Body of pancreas (tissue), 4 donors: ENCODE measurements around the gene COL4A6. TPM values are rescaled to one million over a fixed set of nuclear protein-coding genes. Genes with fewer than 3 reads are reported as not detected.

ENCODE experiments used
- ATAC-seq: fragments of 150-250 bp; one replicate; pipeline ENCODE4 v1.9.1; 2016
- DNase-seq, 4 donors: peaks; one replicate each; pipeline ENCODE4 v3.0.0-alpha.2; 2019
- H3K27ac ChIP-seq, 4 donors: fragments of 200-600 bp; sonication (generic); 1 replicate in 3 of 4; 2 replicates in 1 of 4; pipeline versions ENCODE4 v1.5.1 to v1.6.1; 2016 to 2019; ENCODE audit warnings: mild to moderate bottlenecking in 1 of 4, mixed read lengths in 1 of 4, moderate library complexity in 1 of 4
- H3K27me3 ChIP-seq, 2 donors: fragments of 200-600 bp; sonication (generic); one replicate each; pipeline ENCODE4 v1.6.0; 2016; ENCODE audit warnings: mild to moderate bottlenecking in 1 of 2
- H3K36me3 ChIP-seq, 2 donors: fragments of 200-600 bp; sonication (generic); replicated peaks in 1 of 2; 2 replicates each; pipeline ENCODE4 v1.5.1; 2016; ENCODE audit warnings: low read depth in 2 of 2; ENCODE audit not compliant: insufficient read depth in 1 of 2
- H3K4me1 ChIP-seq: fragments of 200-600 bp; sonication (generic); one replicate; pipeline ENCODE4 v1.6.0; 2016
- H3K4me3 ChIP-seq, 2 donors: fragments of 200-600 bp; sonication (generic); 1 replicate in 1 of 2; 2 replicates in 1 of 2; pipeline ENCODE4 v1.5.1; 2016 to 2019
- H3K9me3 ChIP-seq, 3 donors: fragments of 200-600 bp; sonication (generic); 1 replicate in 2 of 3; 2 replicates in 1 of 3; pipeline ENCODE4 v1.5.1; 2016
- CTCF ChIP-seq, 7 experiments: fragments of 450-650 bp in 4 of 7; fragments of 200-600 bp in 3 of 7; sonication (generic) in 3 of 7; IDR thresholded peaks; one replicate each; pipeline ENCODE4 v1.5.1; 2016 to 2019; ENCODE audit warnings: antibody characterized with exemption in 7 of 7
- POLR2A ChIP-seq, 3 donors: fragments of 450-650 bp; IDR thresholded peaks; one replicate each; pipeline ENCODE4 v1.6.1; 2016; ENCODE audit warnings: antibody characterized with exemption in 3 of 3, mild to moderate bottlenecking in 2 of 3
- WGBS, 2 donors: methylation state at CpG; one replicate each; pipeline ENCODE4 v1.1.5; 2017; 5-methylcytosine and 5-hydroxymethylcytosine counted together
- intact Hi-C: fragments of 100-400 bp; cut with DNase I; formaldehyde crosslinking; loops from one replicate; pipeline ENCODE4 v1.15.1; 2023
- total RNA-seq, 2 donors: library from RNA; depleted of rRNA; stranded (reverse); fragments of >200 nt; gene quantifications; one replicate each; pipeline ENCODE4 v1.1.0, GENCODE V29; 2016

COL4A6 gene
- total RNA-seq, 2 donors from 2014 or later = under 0.01 to 0.52 TPM

GRCh38 chrX:108304757-108305156, 133.5 kb downstream of the COL4A6 start:
- WGBS, 2 donors = 42 to 51% methylated on average over 2 of the region's 2 CpGs

GRCh38 chrX:108304210-108304609, 134.0 kb downstream of the COL4A6 start:
- DNase-seq = no peak
- TF ChIP-seq CTCF (IDR thresholded peaks at IDR 0.05) (peak in 3 of 7 experiments; percentile 18 to 41 (median 24)), POLR2A (IDR thresholded peaks at IDR 0.05) (no peak)

More at GRCh38 chrX:108304757-108305156, 133.5 kb downstream of the COL4A6 start:
- Histone ChIP-seq H3K4me1 (no peaks in the 10 kb centered on the region), H3K36me3 (no peaks in the 10 kb centered on the region), H3K9me3 (no peaks in the 10 kb centered on the region), H3K27ac (no peak overlapping the region), H3K27me3 (no peaks in the 10 kb centered on the region), H3K4me3 (no peak overlapping the region)
- ATAC-seq (no peak), DNase-seq (no peak)
- TF ChIP-seq POLR2A (IDR thresholded peaks at IDR 0.05) (no peak), CTCF (IDR thresholded peaks at IDR 0.05) (no peak)
- intact Hi-C loops = no loop called here

GRCh38 chrX:108303682-108304081, 134.5 kb downstream of the COL4A6 start:
- H3K27ac ChIP-seq = no peak overlapping the region
- ATAC-seq (no peak), DNase-seq (no peak)
- no peak overlapping the region for H3K4me3 ChIP-seq
- H3K36me3 ChIP-seq = no peaks in the 10 kb centered on the region
- no peaks in the 10 kb centered on the region for H3K4me1 ChIP-seq
- no peak for TF ChIP-seq POLR2A (IDR thresholded peaks at IDR 0.05)
- TF ChIP-seq CTCF (IDR thresholded peaks at IDR 0.05) = no peak
- H3K9me3 ChIP-seq = no peaks in the 10 kb centered on the region
- WGBS, 2 donors = 55 to 76% methylated on average over 2 of the region's 2 CpGs
- H3K27me3 ChIP-seq = no peaks in the 10 kb centered on the region
- intact Hi-C loops = no loop called here

More at GRCh38 chrX:108304210-108304609, 134.0 kb downstream of the COL4A6 start:
- ATAC-seq = no peak
- WGBS, 2 donors = 3 to 5% methylated on average over 5 of the region's 5 CpGs
- H3K27me3 ChIP-seq = no peaks in the 10 kb centered on the region
- no peaks in the 10 kb centered on the region for H3K4me1 ChIP-seq
- H3K27ac ChIP-seq = no peak overlapping the region
- no peaks in the 10 kb centered on the region for H3K36me3 ChIP-seq
- no peaks in the 10 kb centered on the region for H3K9me3 ChIP-seq
- intact Hi-C loops = no loop called here
- H3K4me3 ChIP-seq = no peak overlapping the region

GRCh38 chrX:108299704-108300103, 138.5 kb downstream of the COL4A6 start:
- H3K4me1 ChIP-seq = no peaks in the 10 kb centered on the region
- no peak for ATAC-seq
- no peak for DNase-seq
- no peaks in the 10 kb centered on the region for H3K9me3 ChIP-seq
- WGBS, 2 donors = 69 to 93% methylated on average over 1 of the region's 1 CpG
- no peak overlapping the region for H3K4me3 ChIP-seq
- H3K27ac ChIP-seq = no peak overlapping the region
- no peaks in the 10 kb centered on the region for H3K36me3 ChIP-seq
- TF ChIP-seq POLR2A (IDR thresholded peaks at IDR 0.05) (no peak), CTCF (IDR thresholded peaks at IDR 0.05) (no peak)
- no peaks in the 10 kb centered on the region for H3K27me3 ChIP-seq
- intact Hi-C loops = no loop called here

- no peak for ATAC-seq
- 3 to 17% methylated on average over 2 of the region's 2 CpGs for WGBS, 2 donors
- intact Hi-C loops = no loop called here
These were observed 139.1 kb downstream of the COL4A6 start for GRCh38 chrX:108299101-108299591.

More at GRCh38 chrX:108299101-108299591, 139.1 kb downstream of the COL4A6 start:
- Histone ChIP-seq H3K36me3 (no peaks in the 10 kb centered on the region), H3K9me3 (no peaks in the 10 kb centered on the region), H3K4me3 (no peak overlapping the region), H3K27me3 (no peaks in the 10 kb centered on the region), H3K4me1 (no peaks in the 10 kb centered on the region), H3K27ac (no peak overlapping the region)
- DNase-seq = no peak
- TF ChIP-seq CTCF (IDR thresholded peaks at IDR 0.05) (no peak), POLR2A (IDR thresholded peaks at IDR 0.05) (no peak)
